BLaER1 treated with 17β-estradiol and CSF1 and Interleukin-3, amounts not matched to agents 10 nM and 100 nM (cell line): ENCODE results near the gene SHROOM3.

Experiments
- H3K27ac ChIP-seq, 11 experiments: shearing (Covaris generic); formaldehyde crosslinking; 2 replicates each; pipeline ENCODE4 v1.8.1; 2022
- H3K27me3 ChIP-seq, 11 experiments: shearing (Covaris generic); formaldehyde crosslinking; 2 replicates each; pipeline ENCODE4 v1.8.1; 2022
- H3K36me3 ChIP-seq, 11 experiments: shearing (Covaris generic); formaldehyde crosslinking; 2 replicates each; pipeline ENCODE4 v1.8.1; 2022
- H3K4me1 ChIP-seq, 10 experiments: shearing (Covaris generic); formaldehyde crosslinking; 2 replicates each; pipeline ENCODE4 v1.8.1; 2022
- H3K4me2 ChIP-seq, 11 experiments: shearing (Covaris generic); formaldehyde crosslinking; 2 replicates each; pipeline ENCODE4 v1.8.1; 2022
- H3K4me3 ChIP-seq, 10 experiments: shearing (Covaris generic); formaldehyde crosslinking; 2 replicates each; pipeline ENCODE4 v1.8.1; 2022
- H3K9ac ChIP-seq, 11 experiments: shearing (Covaris generic); formaldehyde crosslinking; 2 replicates each; pipeline ENCODE4 v1.8.1; 2022
- H3K9me3 ChIP-seq, 11 experiments: shearing (Covaris generic); formaldehyde crosslinking; replicated peaks in 1 of 11; 2 replicates each; pipeline ENCODE4 v1.8.1; 2022
- H4K20me1 ChIP-seq, 11 experiments: shearing (Covaris generic); formaldehyde crosslinking; 2 replicates each; pipeline ENCODE4 v1.8.1; 2022
- Cebpa-rat ChIP-seq, 11 experiments: shearing (Covaris generic); IDR thresholded peaks; 2 replicates each; pipeline ENCODE4 v1.8.1; 2022

Gene SHROOM3

GRCh38 chr4:76737771-76738085 is 302.7 kb downstream of the SHROOM3 start:
- no peak overlapping the region for H3K4me2 ChIP-seq
- TF ChIP-seq Cebpa-rat (IDR thresholded peaks at IDR 0.05), result no peak
- no peak overlapping the region for H3K4me3 ChIP-seq
- H3K9me3 ChIP-seq, result peaks cover 0 to 5% (median 0%) of the 10 kb centered on the region in 11 experiments; a peak in 3 of 22 replicates
- no peak overlapping the region for H3K27ac ChIP-seq
- peaks cover 0 to 94% (median 65%) of the 10 kb centered on the region in 11 experiments; a peak in 18 of 22 replicates for H3K36me3 ChIP-seq
- peaks cover 0 to 9% (median 8%) of the 10 kb centered on the region in 10 experiments; a peak in 14 of 20 replicates for H3K4me1 ChIP-seq
- H4K20me1 ChIP-seq, result no peaks in the 10 kb centered on the region; a peak in 1 of 22 replicates
- H3K27me3 ChIP-seq, result peaks cover 0 to 9% (median 0%) of the 10 kb centered on the region in 11 experiments; a peak in 2 of 22 replicates
- no peak overlapping the region for H3K9ac ChIP-seq

GRCh38 chr4:76738086-76738931 is 303.3 kb downstream of the SHROOM3 start:
- H3K4me1 ChIP-seq, result peaks cover 0 to 3% (median 2%) of the 10 kb centered on the region in 10 experiments; a peak in 12 of 20 replicates
- no peak overlapping the region for H3K4me2 ChIP-seq
- peaks cover 0 to 94% (median 65%) of the 10 kb centered on the region in 11 experiments; a peak in 18 of 22 replicates for H3K36me3 ChIP-seq
- peak overlapping the region in 1 of 11 experiments; percentile 10; a peak in 1 of 22 replicates for H3K27ac ChIP-seq
- peaks cover 0 to 5% (median 0%) of the 10 kb centered on the region in 11 experiments; a peak in 3 of 22 replicates for H3K9me3 ChIP-seq
- TF ChIP-seq Cebpa-rat (IDR thresholded peaks at IDR 0.05), result no peak
- peaks cover 0 to 5% (median 0%) of the 10 kb centered on the region in 11 experiments; a peak in 2 of 22 replicates for H3K27me3 ChIP-seq
- H3K9ac ChIP-seq, result no peak overlapping the region
- H4K20me1 ChIP-seq, result no peaks in the 10 kb centered on the region; a peak in 1 of 22 replicates
- no peak overlapping the region for H3K4me3 ChIP-seq

GRCh38 chr4:76740192-76740591 is 305.2 kb downstream of the SHROOM3 start:
- Histone ChIP-seq H3K4me1 (no peaks in the 10 kb centered on the region; a peak in 1 of 20 replicates), H3K9ac (no peak overlapping the region)
- no peak for TF ChIP-seq Cebpa-rat (IDR thresholded peaks at IDR 0.05)

GRCh38 chr4:76740866-76741662 is 306.0 kb downstream of the SHROOM3 start:
- H4K20me1 ChIP-seq, result no peaks in the 10 kb centered on the region; a peak in 1 of 22 replicates
- no peak overlapping the region for H3K9ac ChIP-seq
- no peak for TF ChIP-seq Cebpa-rat (IDR thresholded peaks at IDR 0.05)
- H3K4me1 ChIP-seq, result peaks cover 0 to 3% (median 0%) of the 10 kb centered on the region in 10 experiments; a peak in 1 of 20 replicates
- peaks cover 0 to 98% (median 60%) of the 10 kb centered on the region in 11 experiments; a peak in 18 of 22 replicates for H3K36me3 ChIP-seq
- no peak overlapping the region for H3K4me3 ChIP-seq
- H3K27me3 ChIP-seq, result no peaks in the 10 kb centered on the region
- H3K27ac ChIP-seq, result no peak overlapping the region
- peaks cover 0 to 5% (median 0%) of the 10 kb centered on the region in 11 experiments; a peak in 3 of 22 replicates for H3K9me3 ChIP-seq
- H3K4me2 ChIP-seq, result no peak overlapping the region

More at GRCh38 chr4:76740192-76740591, 305.2 kb downstream of the SHROOM3 start:
- H4K20me1 ChIP-seq, result no peaks in the 10 kb centered on the region; a peak in 1 of 22 replicates
- H3K27ac ChIP-seq, result no peak overlapping the region; a peak in 1 of 22 replicates
- no peak overlapping the region for H3K4me3 ChIP-seq
- peaks cover 0 to 96% (median 55%) of the 10 kb centered on the region in 11 experiments; a peak in 18 of 22 replicates for H3K36me3 ChIP-seq
- H3K4me2 ChIP-seq, result no peak overlapping the region
- H3K9me3 ChIP-seq, result peaks cover 0 to 5% (median 0%) of the 10 kb centered on the region in 11 experiments; a peak in 3 of 22 replicates
- no peaks in the 10 kb centered on the region for H3K27me3 ChIP-seq

GRCh38 chr4:76741663-76742020 is 306.6 kb downstream of the SHROOM3 start:
- no peaks in the 10 kb centered on the region; a peak in 1 of 22 replicates for H4K20me1 ChIP-seq
- peaks cover 0 to 98% (median 64%) of the 10 kb centered on the region in 11 experiments; a peak in 18 of 22 replicates for H3K36me3 ChIP-seq
- H3K27me3 ChIP-seq, result no peaks in the 10 kb centered on the region
- no peak overlapping the region for H3K4me3 ChIP-seq
- H3K4me2 ChIP-seq, result no peak overlapping the region
- H3K27ac ChIP-seq, result no peak overlapping the region
- H3K9me3 ChIP-seq, result peaks cover 0 to 5% (median 0%) of the 10 kb centered on the region in 11 experiments; a peak in 3 of 22 replicates
- no peak overlapping the region for H3K9ac ChIP-seq
- H3K4me1 ChIP-seq, result 0 out of 20 replicates have a peak, but pooled peaks cover 0 to 3% (median 0%) of the 10 kb centered on the region in 10 experiments
- TF ChIP-seq Cebpa-rat (IDR thresholded peaks at IDR 0.05), result no peak

- no peaks in the 10 kb centered on the region for H3K27me3 ChIP-seq
- H4K20me1 ChIP-seq, result no peaks in the 10 kb centered on the region
- no peak for TF ChIP-seq Cebpa-rat (IDR thresholded peaks at IDR 0.05)
- H3K27ac ChIP-seq, result no peak overlapping the region
- H3K9me3 ChIP-seq, result no peaks in the 10 kb centered on the region; a peak in 2 of 22 replicates
- H3K4me3 ChIP-seq, result no peak overlapping the region
- H3K4me1 ChIP-seq, result peaks cover 0 to 14% (median 11%) of the 10 kb centered on the region in 10 experiments; a peak in 9 of 20 replicates
- no peak overlapping the region for H3K4me2 ChIP-seq
- H3K36me3 ChIP-seq, result peaks cover 0 to 94% (median 46%) of the 10 kb centered on the region in 11 experiments; a peak in 18 of 22 replicates
- H3K9ac ChIP-seq, result no peak overlapping the region
Measured at GRCh38 chr4:76744241-76744921, 309.4 kb downstream of the SHROOM3 start.

GRCh38 chr4:76745240-76745639 is 310.2 kb downstream of the SHROOM3 start:
- Histone ChIP-seq H3K9me3 (peaks cover 0 to 5% (median 3%) of the 10 kb centered on the region in 11 experiments; a peak in 10 of 22 replicates), H3K4me1 (peaks cover 0 to 14% (median 11%) of the 10 kb centered on the region in 10 experiments; a peak in 9 of 20 replicates), H3K36me3 (peaks cover 0 to 94% (median 46%) of the 10 kb centered on the region in 11 experiments; a peak in 18 of 22 replicates), H3K9ac (no peak overlapping the region), H3K4me2 (no peak overlapping the region), H3K27ac (no peak overlapping the region), H3K4me3 (no peak overlapping the region), H4K20me1 (no peaks in the 10 kb centered on the region), H3K27me3 (no peaks in the 10 kb centered on the region)
- no peak for TF ChIP-seq Cebpa-rat (IDR thresholded peaks at IDR 0.05)

GRCh38 chr4:76747563-76747962 is 312.5 kb downstream of the SHROOM3 start:
- H3K9me3 ChIP-seq, result peaks cover 11 to 24% (median 22%) of the 10 kb centered on the region in 11 experiments; a peak in 21 of 22 replicates
- H3K27ac ChIP-seq, result peak overlapping the region in 1 of 11 experiments; percentile 16; a peak in 2 of 22 replicates
- no peak overlapping the region for H3K9ac ChIP-seq
- H3K4me3 ChIP-seq, result no peak overlapping the region
- H3K4me2 ChIP-seq, result peak overlapping the region in 1 of 11 experiments; percentile 5; a peak in 2 of 22 replicates
- H4K20me1 ChIP-seq, result no peaks in the 10 kb centered on the region
- no peaks in the 10 kb centered on the region for H3K27me3 ChIP-seq
- TF ChIP-seq Cebpa-rat (IDR thresholded peaks at IDR 0.05), result no peak
- H3K4me1 ChIP-seq, result peaks cover 0 to 21% (median 15%) of the 10 kb centered on the region in 10 experiments; a peak in 11 of 20 replicates
- H3K36me3 ChIP-seq, result peaks cover 0 to 94% (median 42%) of the 10 kb centered on the region in 11 experiments; a peak in 17 of 22 replicates
